Renal cortical epithelial cell (primary cell): ENCODE results near the gene CSE1L. TPM values are rescaled to one million over a fixed set of nuclear protein-coding genes. Genes with fewer than 3 reads are reported as not detected.
"Not testable (repeated sequence)": the region's sequence is repeated elsewhere in the genome, so short reads cannot be mapped to it uniquely, and the experiment has no call there.

Source experiments
- DNase-seq: peaks from one replicate; pipeline ENCODE4 v3.0.0-alpha.2; 2011; ENCODE audit warnings: low read depth
- total RNA-seq: library from RNA; depleted of rRNA; stranded (reverse); fragments of >200 nt; gene quantifications from 2 replicates; pipeline ENCODE4 v1.2.3, GENCODE V29; 2014

The CSE1L gene
- total RNA-seq, 1 donor from 2014 or later, result 96.4 TPM

DNA sequence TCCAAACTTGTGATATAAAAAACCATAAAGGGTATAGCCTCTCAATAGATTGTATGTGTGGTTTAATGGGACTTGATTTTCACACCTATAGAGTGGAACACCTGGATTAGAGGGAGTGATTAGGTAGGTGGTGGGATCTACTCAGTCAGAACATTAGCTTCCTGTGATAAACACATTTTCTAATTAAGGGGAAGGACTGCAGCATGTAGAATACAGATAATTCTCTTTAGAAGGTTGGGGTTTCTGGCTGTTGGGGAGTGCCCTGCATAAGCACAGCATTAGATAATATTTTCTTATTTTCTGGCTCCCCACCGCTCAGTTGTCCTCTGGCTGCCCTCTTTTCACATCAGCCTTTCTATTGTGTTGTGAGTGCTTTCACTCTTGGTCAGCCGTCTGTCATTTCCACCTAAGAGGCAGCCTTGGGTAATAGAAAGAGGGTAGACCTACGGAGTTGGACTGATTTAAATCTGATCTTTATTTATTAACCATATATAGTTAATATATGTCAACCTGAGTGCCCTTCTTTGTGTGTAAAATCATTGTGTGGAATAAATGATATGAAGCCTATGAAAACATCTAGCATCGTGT is 8.0 kb downstream of the CSE1L start:
- DNase-seq, result peak; percentile 19

DNA sequence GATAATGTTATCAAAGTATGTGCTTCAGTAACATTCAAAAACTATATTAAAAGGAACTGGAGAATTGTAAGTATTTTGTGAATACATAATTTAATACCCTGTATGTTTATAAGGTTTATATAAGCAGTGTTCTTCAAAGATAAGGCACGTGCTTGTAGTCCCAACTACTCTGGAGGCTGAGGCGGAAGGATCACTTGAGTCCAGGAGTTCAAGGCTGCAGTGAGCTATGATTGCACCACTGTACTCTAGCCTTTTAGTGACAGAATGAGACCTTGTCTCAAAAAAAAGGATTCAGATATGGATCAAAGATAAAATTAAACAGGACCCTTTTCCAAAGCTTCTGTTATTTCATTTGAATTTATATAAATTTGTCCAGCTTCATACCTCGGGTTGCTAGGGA is 17.2 kb downstream of the CSE1L start:
- no peak for DNase-seq

DNA sequence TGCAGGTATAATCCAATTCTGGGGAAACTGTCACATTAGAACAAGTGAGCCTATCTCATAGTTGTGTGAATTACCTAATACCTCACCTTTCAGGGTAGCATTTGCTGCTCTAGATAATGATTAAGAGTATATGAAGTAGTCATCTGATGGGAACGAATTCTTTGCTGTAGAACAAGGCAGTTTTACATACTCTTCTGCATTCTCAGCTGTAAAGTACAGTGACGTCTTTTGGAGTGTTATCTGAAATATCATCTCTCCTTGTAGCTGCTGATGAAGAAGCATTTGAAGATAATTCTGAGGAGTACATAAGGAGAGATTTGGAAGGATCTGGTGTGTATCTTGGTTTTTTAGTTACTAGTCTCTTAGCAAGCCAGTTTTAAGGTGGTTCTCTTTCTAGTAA is 28.4 kb downstream of the CSE1L start:
- no peak for DNase-seq

DNA sequence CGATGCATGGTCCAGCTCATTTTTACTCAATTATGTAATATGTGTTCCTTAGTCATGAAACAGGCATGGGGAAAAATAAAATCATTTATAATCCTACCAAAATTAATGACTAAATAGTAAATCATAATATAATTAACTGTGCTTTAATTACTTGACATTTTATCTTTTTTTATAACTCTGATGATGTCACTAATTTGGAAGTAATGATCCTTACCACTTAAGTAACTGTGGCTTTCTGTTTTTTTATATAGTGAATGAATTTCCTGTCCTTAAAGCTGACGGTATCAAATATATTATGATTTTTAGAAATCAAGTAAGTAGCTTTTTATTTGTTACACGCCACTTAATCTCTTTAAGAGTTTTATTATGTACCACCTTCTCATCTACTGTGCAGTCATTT is 32.2 kb downstream of the CSE1L start:
- no peak for DNase-seq

DNA sequence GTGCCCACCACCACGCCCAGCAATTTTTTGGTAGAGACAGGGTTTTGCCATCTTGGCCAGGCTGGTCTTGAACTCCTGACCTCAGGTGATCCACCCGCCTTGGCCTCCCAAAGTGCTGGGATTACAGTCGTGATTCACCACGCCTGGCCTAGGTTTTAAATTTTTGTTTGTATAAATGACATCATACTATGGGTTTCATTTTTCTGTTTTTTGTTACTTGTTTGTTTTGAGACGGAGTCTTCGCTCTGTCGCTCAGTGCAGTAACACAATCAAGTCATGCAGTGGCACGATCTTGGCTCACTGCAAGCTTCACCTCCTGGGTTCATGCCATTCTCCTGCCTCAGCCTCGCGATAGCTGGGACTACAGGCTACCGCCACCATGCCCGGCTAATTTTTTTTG is 36.2 kb downstream of the CSE1L start:
- DNase-seq, result not testable (repeated sequence)

DNA sequence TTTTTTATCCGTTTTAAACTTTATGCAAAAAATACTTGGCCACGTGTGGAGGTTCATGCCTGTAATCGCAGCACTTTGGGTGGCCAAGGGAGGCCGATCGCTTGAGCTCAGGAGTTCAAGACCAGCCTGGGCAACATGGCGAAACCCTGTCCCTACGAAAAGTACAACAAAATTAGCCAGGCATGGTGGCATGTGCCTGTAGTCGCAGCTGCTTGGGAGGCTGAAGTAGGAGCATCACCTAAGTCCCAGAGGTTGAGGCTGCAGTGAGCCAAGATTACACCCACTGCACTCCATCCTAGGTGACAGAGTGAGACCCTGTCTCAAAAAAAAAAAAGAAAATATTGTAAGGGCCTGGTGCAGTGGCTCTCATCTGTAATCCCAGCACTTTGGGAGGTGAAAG is 45.0 kb downstream of the CSE1L start:
- DNase-seq, result no peak

DNA sequence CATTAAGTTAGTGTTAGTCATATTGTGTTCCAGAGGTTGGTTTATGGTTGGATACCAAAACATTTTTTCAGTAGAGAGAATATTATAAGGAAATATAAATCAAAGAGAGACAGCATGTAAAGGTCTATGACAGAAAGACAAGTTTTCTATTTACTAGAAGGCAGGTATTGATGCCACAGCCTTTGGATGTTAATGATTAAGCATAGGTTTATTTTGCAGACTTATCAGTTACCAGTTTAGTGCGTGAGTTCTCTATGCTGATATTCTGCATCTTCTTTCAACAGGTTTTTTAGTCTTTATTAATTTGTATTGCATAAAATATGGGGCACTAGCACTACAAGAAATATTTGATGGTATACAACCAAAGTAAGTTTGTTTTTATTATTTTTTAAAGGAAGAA is 45.6 kb downstream of the CSE1L start:
- DNase-seq, result no peak

DNA sequence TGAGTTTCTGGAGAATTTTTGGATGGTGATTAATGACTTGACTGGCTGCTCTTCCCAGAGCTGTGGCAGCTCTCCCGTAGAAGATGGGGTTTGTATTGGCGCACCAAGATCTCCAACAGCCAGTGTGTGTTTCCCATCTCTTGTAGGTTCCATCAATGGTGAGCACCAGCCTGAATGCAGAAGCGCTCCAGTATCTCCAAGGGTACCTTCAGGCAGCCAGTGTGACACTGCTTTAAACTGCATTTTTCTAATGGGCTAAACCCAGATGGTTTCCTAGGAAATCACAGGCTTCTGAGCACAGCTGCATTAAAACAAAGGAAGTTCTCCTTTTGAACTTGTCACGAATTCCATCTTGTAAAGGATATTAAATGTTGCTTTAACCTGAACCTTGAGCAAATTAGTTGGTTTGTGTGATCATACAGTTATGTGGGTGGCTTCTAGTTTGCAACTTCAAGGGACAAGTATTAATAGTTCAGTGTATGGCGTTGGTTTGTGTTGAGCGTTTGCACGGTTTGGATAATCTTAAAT is 50.2 kb downstream of the CSE1L start:
- DNase-seq, result no peak

DNA sequence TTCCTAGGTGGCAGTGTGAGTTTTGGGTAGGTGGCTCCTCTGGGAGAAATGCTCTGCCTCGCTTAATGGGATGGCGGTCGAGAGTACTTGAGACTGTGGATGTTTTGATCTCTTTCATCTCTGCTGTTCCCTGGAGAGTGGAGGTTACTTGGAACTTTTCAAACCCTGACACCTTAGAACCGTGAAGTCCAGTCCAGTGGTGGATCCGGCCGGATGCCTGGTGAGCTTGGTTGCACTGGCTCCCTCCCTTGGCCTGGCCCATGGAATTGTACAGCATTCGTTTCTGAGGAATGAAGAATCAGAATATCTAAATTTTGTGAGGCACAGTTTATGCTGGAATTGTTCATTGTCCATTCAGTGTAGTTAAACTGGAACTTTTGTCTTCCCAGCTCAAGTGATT is 51.0 kb downstream of the CSE1L start:
- DNase-seq, result no peak

DNA sequence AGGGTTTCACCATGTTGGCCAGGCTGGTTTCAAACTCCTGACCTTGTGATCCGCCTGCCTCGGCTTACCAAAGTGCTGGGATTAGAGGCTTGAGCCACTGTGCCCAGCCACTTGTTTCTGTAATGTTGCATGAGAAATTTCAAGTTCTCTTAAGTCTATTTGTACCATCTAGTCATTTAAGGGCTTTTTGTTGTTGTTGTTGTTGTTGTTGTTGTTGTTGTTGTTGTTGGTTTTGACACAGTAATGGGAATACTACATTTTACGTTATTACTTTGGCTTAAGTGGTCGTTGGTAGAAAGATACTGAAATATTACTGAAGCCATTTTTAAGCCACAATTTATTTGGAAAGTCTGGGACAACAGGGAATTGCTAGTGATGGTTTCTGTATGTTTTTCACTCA is 52.0 kb downstream of the CSE1L start:
- DNase-seq, result no peak

DNA sequence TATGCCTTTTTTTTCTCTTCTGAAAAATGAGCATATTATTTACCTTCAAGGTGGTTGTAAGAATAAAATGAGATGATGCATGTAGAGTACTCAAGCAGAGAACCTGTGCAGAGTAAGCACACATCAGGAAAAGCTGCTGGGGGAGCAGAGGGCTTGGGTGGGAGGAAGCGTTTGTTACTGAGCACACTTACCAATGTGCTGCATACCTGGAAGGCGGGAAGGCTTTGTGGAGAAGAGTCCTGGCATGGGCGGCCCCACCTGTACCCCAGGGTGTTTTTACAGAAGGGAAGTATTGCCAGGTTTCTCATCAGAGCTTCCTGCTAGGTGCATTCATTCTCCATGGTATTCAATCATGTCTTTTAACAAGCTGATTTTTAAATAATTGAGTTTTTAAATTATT is 52.9 kb downstream of the CSE1L start:
- no peak for DNase-seq

DNA sequence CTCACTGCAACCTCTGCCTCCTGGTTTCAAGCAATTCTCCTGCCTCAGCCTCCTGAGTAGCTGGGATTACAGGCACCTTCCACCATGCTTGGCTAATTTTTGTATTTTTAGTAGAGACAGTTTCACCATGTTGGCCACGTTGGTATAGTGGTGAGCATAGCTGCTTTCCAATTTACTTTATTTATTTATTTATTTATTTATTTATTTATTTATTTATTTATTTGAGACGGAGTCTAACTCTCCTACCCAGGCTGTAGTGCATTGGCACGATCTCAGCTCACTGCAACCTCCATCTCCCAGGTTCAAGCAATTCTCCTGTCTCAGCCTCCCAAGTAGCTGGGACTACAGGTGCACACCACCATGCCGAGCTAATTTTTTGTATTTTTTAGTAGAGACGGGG is 54.2 kb downstream of the CSE1L start:
- DNase-seq, result not testable (repeated sequence)

DNA sequence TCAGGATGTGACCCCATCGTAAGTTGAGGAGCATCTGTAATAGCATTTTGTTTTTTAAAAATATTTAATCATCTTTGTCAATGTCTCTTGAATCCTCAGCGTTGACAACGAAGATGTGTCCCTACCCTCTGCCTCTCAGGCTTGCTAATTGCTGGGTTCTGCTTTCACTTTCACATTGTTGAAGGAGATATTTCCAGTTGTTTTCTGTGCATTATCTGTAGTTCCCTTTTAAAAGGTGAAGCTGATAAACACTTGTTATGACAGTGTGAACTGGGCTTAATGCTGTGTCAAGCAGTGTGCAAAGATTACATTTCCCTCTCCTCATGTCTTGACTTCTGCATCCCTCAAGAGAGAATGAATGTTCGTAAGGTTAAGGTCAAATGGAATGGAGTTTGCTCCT is 54.9 kb downstream of the CSE1L start:
- DNase-seq, result no peak

DNA sequence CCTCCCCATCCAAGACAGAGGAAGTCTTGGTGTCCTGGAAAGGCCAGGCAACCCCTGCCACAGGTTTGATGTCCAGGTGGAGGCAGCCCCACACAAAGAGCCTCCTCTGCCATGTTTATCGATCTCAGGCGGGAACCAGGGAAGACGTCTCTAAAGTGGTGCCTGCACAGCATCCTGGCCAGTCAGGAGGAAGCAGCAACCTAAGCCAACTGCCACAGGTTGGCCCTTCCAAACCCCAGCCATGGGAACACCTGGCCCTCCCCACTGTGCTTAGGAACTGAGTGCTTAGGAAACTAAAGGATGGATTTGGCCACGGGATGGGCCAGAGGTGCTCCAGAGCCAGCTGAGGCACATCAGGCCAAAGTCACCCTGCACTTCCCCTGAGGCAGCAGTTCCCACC is 56.9 kb downstream of the CSE1L start:
- no peak for DNase-seq

DNA sequence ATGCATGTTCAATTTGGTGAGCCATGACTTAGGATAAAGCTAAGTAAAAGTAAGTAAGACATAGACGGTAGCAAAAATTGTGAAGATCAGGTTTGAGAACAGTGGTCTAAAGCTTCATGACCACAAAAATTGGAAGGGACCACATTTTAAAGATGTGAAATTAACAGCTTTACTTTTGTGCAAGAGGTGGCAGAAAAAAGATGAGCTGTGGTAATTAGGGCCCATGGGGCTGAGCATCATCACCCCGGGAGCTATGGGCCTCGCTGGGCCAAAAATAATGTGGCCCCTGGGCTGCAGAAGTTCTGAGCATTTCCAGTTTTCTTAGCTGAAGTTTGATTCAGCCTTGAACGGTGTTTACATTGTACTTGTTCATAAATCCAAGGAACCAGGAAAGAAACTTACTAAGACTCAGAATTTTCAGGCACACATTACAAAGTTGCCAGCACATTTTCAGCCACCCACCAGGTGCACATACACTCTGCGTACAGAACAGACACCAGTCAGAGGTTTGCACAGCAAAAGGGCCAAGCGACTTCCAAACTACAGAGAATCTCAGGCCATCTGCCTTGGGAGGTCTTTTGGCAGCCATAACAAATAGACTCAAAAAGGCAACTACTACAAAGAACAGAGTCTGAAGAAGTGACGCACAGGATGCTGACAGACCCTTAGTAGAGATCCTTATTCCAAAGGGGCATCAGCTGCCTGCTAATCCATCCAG is 57.7 kb downstream of the CSE1L start:
- no peak for DNase-seq

DNA sequence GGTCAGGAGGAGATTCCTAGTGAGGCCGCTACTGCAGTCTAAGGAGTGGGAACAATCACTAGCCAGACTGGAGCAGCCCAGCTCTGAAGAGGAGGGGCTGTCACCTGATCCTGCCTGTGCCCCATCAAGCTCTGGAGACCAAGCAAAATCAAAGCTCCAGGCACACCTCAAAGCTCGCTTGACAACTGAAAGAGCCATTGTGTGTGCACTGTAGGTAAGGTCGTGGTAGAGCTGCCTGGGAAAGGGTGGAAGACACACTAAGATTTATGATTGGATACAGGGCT is 58.2 kb downstream of the CSE1L start:
- DNase-seq, result no peak

DNA sequence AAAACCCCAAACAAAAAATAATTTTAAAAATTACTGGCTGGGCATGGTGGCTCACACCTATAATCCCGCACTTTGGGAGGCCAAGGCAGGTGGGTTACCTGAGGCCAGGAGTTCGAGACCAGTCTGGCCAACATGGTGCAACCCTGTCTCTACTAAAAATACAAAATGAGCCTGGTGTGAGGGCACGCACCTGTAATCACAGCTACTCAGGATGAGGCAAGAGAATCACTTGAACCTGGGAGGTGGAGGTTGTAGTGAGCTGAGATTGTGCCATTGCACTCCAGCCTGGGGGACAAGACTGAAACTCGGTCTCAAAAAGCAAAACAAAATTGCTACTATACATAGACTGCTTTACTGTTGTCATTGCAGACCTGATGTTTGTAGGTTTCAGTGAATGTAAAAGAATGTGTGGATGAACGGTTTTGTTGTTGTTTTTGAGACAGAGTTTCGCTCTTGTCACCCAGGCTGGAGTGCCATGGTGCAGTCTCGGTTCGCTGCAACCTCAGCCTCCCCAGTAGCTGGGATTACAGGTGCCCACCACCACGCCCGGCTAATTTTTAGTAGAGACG is 59.0 kb downstream of the CSE1L start:
- DNase-seq, result not testable (repeated sequence)

DNA sequence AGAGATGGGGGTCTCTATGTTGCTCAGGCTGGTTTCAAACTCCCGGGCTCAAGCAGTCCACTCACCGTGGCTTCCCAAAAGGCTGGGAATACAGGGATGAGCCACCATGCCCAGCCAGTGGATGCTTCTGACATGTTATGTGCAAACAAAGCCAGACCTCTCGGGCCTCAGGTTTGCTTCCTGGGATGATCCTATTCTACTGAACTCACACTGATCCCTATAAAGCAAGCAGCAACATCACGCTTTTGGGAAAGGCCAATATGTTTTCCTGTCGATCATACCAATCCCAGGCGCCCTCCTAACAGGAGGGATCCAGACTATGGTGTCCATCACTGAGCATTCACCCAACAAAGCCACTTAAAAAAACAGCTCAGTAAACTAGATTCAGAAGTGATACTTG is 60.2 kb downstream of the CSE1L start:
- no peak for DNase-seq

DNA sequence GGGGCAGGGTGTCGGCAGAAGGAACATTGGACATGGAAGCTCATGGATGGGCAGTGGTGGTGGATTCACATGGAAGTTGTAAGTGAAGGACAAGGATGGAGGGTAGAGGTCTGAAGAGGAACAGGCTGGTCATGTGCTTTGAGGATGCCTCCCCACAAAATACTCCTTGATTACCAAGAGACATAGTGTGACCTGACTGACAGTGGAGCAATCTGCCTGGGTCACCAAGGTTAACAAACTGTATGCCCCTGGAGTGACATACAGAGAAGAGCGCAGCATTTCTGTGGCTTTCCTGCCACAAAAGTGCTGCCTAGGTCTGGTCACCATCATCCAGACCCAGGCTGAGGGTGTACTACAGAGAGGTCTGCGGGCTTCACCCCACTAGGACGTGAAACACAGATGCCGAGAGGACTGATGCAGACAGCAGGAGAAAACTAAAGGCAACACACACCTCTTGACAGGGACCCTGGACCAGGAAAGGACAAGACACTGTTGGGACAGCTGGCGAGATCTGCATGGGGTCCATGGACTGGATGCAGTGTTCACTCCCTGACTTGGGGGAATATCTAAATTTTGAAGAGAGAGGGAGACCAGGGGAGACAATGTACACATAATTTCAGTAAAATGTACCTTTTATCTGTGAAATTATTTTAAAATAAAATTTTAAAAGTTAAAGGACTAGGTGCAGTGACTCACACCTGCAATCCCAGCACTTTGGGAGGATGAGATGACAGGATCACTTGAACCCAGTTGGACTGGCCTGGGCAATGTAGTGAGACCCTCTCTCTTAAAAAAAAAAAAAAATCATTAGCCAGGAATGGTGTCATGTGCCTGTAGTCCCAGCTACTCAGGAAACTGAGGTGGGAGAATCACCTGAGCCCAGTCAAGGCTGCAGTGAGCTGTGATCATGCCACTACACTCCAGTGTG is 64.9 kb downstream of the CSE1L start:
- no peak for DNase-seq

DNA sequence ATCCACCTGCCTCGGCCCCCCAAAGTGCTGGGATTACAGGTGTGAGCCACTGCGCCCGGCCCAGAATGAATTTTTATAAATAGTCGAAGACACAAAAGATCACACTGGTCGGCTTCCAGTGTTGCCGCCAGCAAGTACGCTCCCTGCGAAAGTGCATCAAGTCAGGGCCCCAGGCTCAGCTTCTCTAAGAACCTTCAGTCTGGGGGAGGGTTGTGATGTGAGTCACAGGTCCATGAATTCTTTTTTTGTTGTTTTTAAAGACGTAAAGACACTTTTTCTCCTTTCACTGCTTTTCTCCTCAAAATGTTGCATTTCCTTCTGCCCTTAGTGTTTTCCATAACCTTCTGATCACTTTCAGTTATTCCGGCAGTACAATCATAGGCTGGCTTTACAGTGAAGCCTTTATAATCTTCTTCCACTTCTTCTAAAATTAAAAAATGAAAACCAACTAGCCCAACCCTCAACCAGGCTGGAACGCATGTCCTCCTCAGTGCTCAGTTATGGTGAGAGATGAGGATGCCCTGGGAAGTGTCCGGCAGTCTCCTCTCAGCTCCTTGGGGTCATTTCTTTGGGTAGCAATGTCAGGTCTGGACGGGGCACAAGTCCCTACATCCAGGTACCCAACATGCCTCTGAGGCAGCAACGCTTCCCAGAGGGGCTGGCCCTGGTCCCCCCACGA is 66.6 kb downstream of the CSE1L start:
- DNase-seq, result no peak

DNA sequence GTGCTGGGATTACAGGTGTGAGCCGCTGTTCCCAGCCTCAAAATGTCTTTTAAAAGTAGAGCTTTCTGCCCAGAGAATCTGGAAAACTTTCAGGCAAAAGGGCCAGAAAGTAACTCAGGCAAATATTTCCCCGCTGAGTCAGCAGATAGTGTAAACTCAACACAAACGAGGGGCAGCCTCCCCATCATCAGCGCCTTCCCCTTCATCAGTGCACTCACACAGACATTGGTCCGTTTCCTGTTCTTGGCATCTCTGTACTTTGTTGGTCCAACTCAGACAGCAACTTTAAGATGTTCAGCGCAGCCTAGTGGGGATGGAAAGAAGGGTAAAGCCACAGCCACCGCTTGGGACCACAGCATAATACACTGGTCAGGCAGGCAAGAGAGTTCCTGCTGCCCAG is 69.5 kb downstream of the CSE1L start:
- no peak for DNase-seq

DNA sequence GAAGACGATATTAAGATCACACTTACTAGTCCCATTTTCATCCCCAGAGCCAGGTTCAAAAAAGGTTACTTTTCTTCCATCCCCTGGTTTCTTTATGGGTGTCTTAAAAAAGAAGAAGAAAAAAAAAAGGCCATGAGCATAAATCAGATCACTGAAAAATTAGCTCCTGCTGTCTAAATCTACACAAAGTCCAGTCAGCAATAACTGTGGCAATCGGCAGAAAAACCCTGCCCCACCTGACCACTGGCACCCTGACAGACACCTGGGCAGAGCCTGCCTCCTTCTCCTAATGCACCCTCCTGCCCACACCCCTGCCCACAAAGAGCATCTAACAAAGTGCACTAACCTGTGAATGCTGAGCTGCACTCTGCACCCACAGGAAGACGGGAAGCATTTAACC is 72.2 kb downstream of the CSE1L start:
- no peak for DNase-seq
